HepG2 (cell line): ENCODE measurements around the gene ZKSCAN8. TPM values are rescaled to one million over a fixed set of nuclear protein-coding genes. Genes with fewer than 3 reads are reported as not detected.

Experiments used
- ATAC-seq: fragments of 200-7000 bp; cut with Tn5 transposase; 3 replicates; pipeline ENCODE4 v1.9.1; 2020; ENCODE audit warnings: mild to moderate bottlenecking, moderate library complexity
- BruUV-seq: library from RNA; stranded (reverse); fragments of 400-500 nt; replicated peaks from 2 replicates; lab custom pipeline; 2021; lab: Mats Ljungman, UMichigan
- CTCF ChIA-PET: fragments of 300-600 bp; formaldehyde crosslinking; extraction: SDS; loops from one replicate; lab custom pipeline; 2021; ENCODE audit warnings: low total read pairs, inconsistent platforms, low intra/inter-chr PET ratio; lab: Yijun Ruan, JAX
- POLR2A ChIA-PET: fragments of 350-600 bp; sonication (Branson Sonifier 250); formaldehyde crosslinking; loops from one replicate; lab custom pipeline; 2020; ENCODE audit warnings: antibody characterized with exemption, inconsistent platforms; lab: Yijun Ruan, JAX
- DNase-seq: peaks from one replicate; pipeline ENCODE4 v3.0.0-alpha.2; 2015; ENCODE audit warnings: low spot score
- FAIRE-seq: peaks from 3 replicates; lab custom pipeline; 2011; peaks lifted over from hg19 to GRCh38; lab: Jason Lieb, UNC
- H2AFZ ChIP-seq: one replicate; pipeline ENCODE4 v1.6.1; 2011; ENCODE audit warnings: low read length, inconsistent platforms
- H3K27ac ChIP-seq: fragments of 300-600 bp; 3 replicates; pipeline ENCODE4 v1.8.0; 2011; ENCODE audit warnings: mixed run types, mild to moderate bottlenecking, mixed read lengths, low read length, inconsistent platforms; ENCODE audit not compliant: insufficient read depth; ENCODE audit errors: extremely low read length
- H3K27me3 ChIP-seq, 2 experiments: fragments of 200-600 bp in 1 of 2; 2 replicates in 1 of 2; 3 replicates in 1 of 2; pipeline versions ENCODE4 v1.6.0 to v1.8.0; 2011; ENCODE audit warnings: low read length in 2 of 2, mild to moderate bottlenecking in 2 of 2, moderate library complexity in 2 of 2, inconsistent platforms in 1 of 2; ENCODE audit not compliant: insufficient read depth in 2 of 2, control insufficient read depth in 1 of 2
- H3K36me3 ChIP-seq, 2 experiments: fragments of 200-600 bp in 1 of 2; replicated peaks in 1 of 2; 2 replicates in 1 of 2; 3 replicates in 1 of 2; pipeline versions ENCODE4 v1.5.1 to v1.8.0; 2011; ENCODE audit warnings: low read length in 2 of 2, inconsistent platforms in 1 of 2; ENCODE audit not compliant: insufficient read depth in 2 of 2, control insufficient read depth in 1 of 2
- H3K4me1 ChIP-seq: 2 replicates; pipeline ENCODE4 v1.5.1; 2012; ENCODE audit warnings: low read length, inconsistent platforms; ENCODE audit not compliant: insufficient read depth
- H3K4me2 ChIP-seq: 2 replicates; pipeline ENCODE4 v1.6.0; 2011; ENCODE audit warnings: low read depth, low read length, inconsistent platforms
- H3K4me3 ChIP-seq, 3 experiments: fragments of 200-600 bp in 1 of 3; sonication (generic), shearing (Covaris generic) in 1 of 3; replicated peaks in 1 of 3; 2 replicates each; pipeline ENCODE4 v1.5.1; 2011 to 2016; ENCODE audit warnings: low read length in 3 of 3, inconsistent platforms in 2 of 3, low read depth in 2 of 3, mild to moderate bottlenecking in 2 of 3, control low read depth in 1 of 3, mixed read lengths in 1 of 3; ENCODE audit not compliant: insufficient read depth in 1 of 3
- H3K79me2 ChIP-seq: one replicate; pipeline ENCODE4 v1.6.1; 2011; ENCODE audit warnings: low read length, inconsistent platforms; ENCODE audit not compliant: insufficient read depth
- H3K9ac ChIP-seq: 2 replicates; pipeline ENCODE4 v1.6.0; 2011; ENCODE audit warnings: mild to moderate bottlenecking, low read depth, low read length, inconsistent platforms; ENCODE audit not compliant: insufficient read depth
- H3K9me3 ChIP-seq: 2 replicates; pipeline ENCODE4 v1.5.1; 2012; ENCODE audit warnings: mild to moderate bottlenecking, low read length
- H4K20me1 ChIP-seq: 2 replicates; pipeline ENCODE4 v1.6.0; 2011; ENCODE audit warnings: inconsistent platforms, mild to moderate bottlenecking, low read length, moderate library complexity; ENCODE audit not compliant: insufficient read depth
- ARNTL ChIP-seq: sonication (generic); formaldehyde crosslinking; IDR thresholded peaks from 2 replicates; pipeline ENCODE4 v1.4.0; 2020; ENCODE audit warnings: mild to moderate bottlenecking, missing genetic modification reagents
- CHCHD3 ChIP-seq: sonication (generic); formaldehyde crosslinking; IDR thresholded peaks from 2 replicates; pipeline ENCODE4 v1.8.0; 2022; ENCODE audit warnings: mild to moderate bottlenecking, missing genetic modification reagents, moderate library complexity
- ISX ChIP-seq: sonication (generic); formaldehyde crosslinking; conservative IDR thresholded peaks from 2 replicates; pipeline ENCODE4 v1.5.0; 2020; ENCODE audit warnings: missing genetic modification reagents
- JARID2 ChIP-seq: sonication (generic); formaldehyde crosslinking; IDR thresholded peaks from 2 replicates; pipeline ENCODE4 v1.8.1; 2023; ENCODE audit warnings: missing genetic modification reagents, inconsistent platforms; ENCODE audit not compliant: insufficient replicate concordance
- KMT2B ChIP-seq: IDR thresholded peaks from 2 replicates; pipeline ENCODE4 v1.6.1; 2016; ENCODE audit warnings: missing genetic modification reagents, missing compliant biosample characterization
- MEF2D ChIP-seq: sonication (generic); formaldehyde crosslinking; IDR thresholded peaks from 2 replicates; pipeline ENCODE4 v1.5.1; 2020; ENCODE audit warnings: mild to moderate bottlenecking, missing genetic modification reagents
- MLLT10 ChIP-seq: sonication (generic); formaldehyde crosslinking; IDR thresholded peaks from 2 replicates; pipeline ENCODE4 v1.4.0; 2020; ENCODE audit warnings: missing genetic modification reagents
- PAWR ChIP-seq: sonication (generic); formaldehyde crosslinking; IDR thresholded peaks from 2 replicates; pipeline ENCODE4 v1.4.0; 2020; ENCODE audit warnings: missing genetic modification reagents, mild to moderate bottlenecking, borderline replicate concordance
- RXRB ChIP-seq: IDR thresholded peaks from 2 replicates; pipeline ENCODE4 v1.6.1; 2016; ENCODE audit warnings: borderline replicate concordance, missing genetic modification reagents, missing compliant biosample characterization
- SALL1 ChIP-seq: sonication (generic); formaldehyde crosslinking; IDR thresholded peaks from 2 replicates; pipeline ENCODE4 v1.8.0; 2022; ENCODE audit warnings: mild to moderate bottlenecking, missing genetic modification reagents
- SMAD1 ChIP-seq: sonication (generic); formaldehyde crosslinking; IDR thresholded peaks from 2 replicates; pipeline ENCODE4 v1.4.0; 2020; ENCODE audit warnings: missing genetic modification reagents, low read depth, mild to moderate bottlenecking, borderline replicate concordance
- STAT5B ChIP-seq: sonication (generic); formaldehyde crosslinking; IDR thresholded peaks from 2 replicates; pipeline ENCODE4 v1.4.0; 2020; ENCODE audit warnings: missing genetic modification reagents
- STAT6 ChIP-seq: sonication (generic); formaldehyde crosslinking; IDR thresholded peaks from 2 replicates; pipeline ENCODE4 v1.4.0; 2020; ENCODE audit warnings: missing genetic modification reagents, mild to moderate bottlenecking, borderline replicate concordance
- TOE1 ChIP-seq: sonication (generic); formaldehyde crosslinking; IDR thresholded peaks from 2 replicates; pipeline ENCODE4 v1.4.0; 2020; ENCODE audit warnings: mild to moderate bottlenecking, missing genetic modification reagents
- ZFP41 ChIP-seq: sonication (generic); formaldehyde crosslinking; IDR thresholded peaks from 2 replicates; pipeline ENCODE4 v1.4.0; 2020; ENCODE audit warnings: mild to moderate bottlenecking, missing genetic modification reagents, borderline replicate concordance
- ZNF136 ChIP-seq: sonication (generic); formaldehyde crosslinking; IDR thresholded peaks from 2 replicates; pipeline ENCODE4 v1.8.1; 2022; ENCODE audit warnings: low read depth, mild to moderate bottlenecking, moderate library complexity, missing genetic modification reagents
- ZNF160 ChIP-seq: sonication (generic); formaldehyde crosslinking; IDR thresholded peaks from 2 replicates; pipeline ENCODE4 v1.8.0; 2022; ENCODE audit warnings: mild to moderate bottlenecking, inconsistent platforms, missing genetic modification reagents
- ZNF232 ChIP-seq: sonication (generic); formaldehyde crosslinking; IDR thresholded peaks from 2 replicates; pipeline ENCODE4 v1.4.0; 2020; ENCODE audit warnings: missing genetic modification reagents, borderline replicate concordance
- ZNF841 ChIP-seq: sonication (generic); formaldehyde crosslinking; IDR thresholded peaks from 2 replicates; pipeline ENCODE4 v1.8.1; 2023; ENCODE audit warnings: missing genetic modification reagents, borderline replicate concordance
- WGBS: methylation state at CpG from one replicate; pipeline ENCODE4 v1.1.6; 2017; ENCODE audit warnings: low lambda C conversion rate; 5-methylcytosine and 5-hydroxymethylcytosine counted together
- in situ Hi-C: cut with HindIII; loops from 2 replicates; pipeline ENCODE4 v1.10.0; 2017; ENCODE audit warnings: low pct_unique_long_range_greater_than_20kb; ENCODE audit not compliant: extremely low pct_ligation_motif_present
- intact Hi-C: fragments of 100-400 bp; cut with micrococcal nuclease; formaldehyde crosslinking; loops from one replicate; pipeline ENCODE4 v1.10.0; 2022; ENCODE audit not compliant: unreplicated experiment
- polyA plus RNA-seq, 8 experiments: library from polyadenylated mRNA; depleted of rRNA in 3 of 8; stranded (reverse) in 7 of 8; unstranded in 1 of 8; fragments of >200 nt; fragmentation: Illumina TruSeq in 4 of 8; extraction: Trizol in 4 of 8; gene quantifications; 2 replicates each; pipeline versions ENCODE4 v1.2.1 to v1.2.3, GENCODE V29; 2011 to 2016; ENCODE audit warnings: low read depth in 4 of 8, missing spikeins in 1 of 8, mixed read lengths in 1 of 8; ENCODE audit not compliant: insufficient read depth in 1 of 8
- total RNA-seq, 5 experiments: library from RNA; depleted of rRNA; stranded (reverse); fragments of >200 nt; fragmentation: Illumina TruSeq; extraction: Trizol; gene quantifications; 2 replicates each; pipeline ENCODE4 v1.2.3, GENCODE V29; 2016; ENCODE audit warnings: low read depth in 1 of 5

Gene ZKSCAN8
- total and polyA plus RNA-seq, 2 of the 13 experiments (the other 11 are each of a cell fraction or from before 2014, with no cell fraction given), result 12.4 to 20.9 TPM

GRCh38 chr6:28200020-28200419 is 58.3 kb downstream of the ZKSCAN8 start (continued):
- TF ChIP-seq STAT6 (CRISPR knock-in tag), result no peak
- no peak for TF ChIP-seq JARID2 (CRISPR knock-in tag)
- no peak for TF ChIP-seq ZNF160 (CRISPR knock-in tag)

DNA sequence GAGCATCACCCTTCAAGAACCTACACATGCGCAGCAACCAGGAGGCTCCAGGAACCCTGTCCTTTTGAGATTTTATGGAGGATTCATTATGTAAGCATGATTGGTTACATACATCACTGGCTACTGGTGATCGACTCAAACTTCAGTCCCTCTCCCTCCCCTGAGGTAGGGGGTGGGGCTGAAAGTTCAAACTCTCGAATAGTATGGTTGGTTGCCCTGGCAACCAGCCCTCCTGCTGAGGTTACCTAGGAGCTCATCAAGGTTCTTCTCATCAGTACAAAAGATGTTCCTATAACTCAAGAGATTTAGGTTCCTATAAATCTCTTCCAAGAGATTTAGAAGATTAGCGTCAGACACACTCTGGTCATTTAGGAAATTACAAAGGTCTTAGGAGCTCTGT is 61.5 kb downstream of the ZKSCAN8 start:
- Histone ChIP-seq H3K4me3 (no peak overlapping the region), H3K4me2 (no peak overlapping the region), H3K79me2 (no peaks in the 10 kb centered on the region), H2AFZ (no peak overlapping the region), H3K9ac (no peak overlapping the region), H3K4me1 (peaks cover 13% of the 10 kb centered on the region), H3K27ac (no peak overlapping the region), H3K36me3 (no peaks in the 10 kb centered on the region), H4K20me1 (no peaks in the 10 kb centered on the region), H3K27me3 (peaks cover 8 to 27% of the 10 kb centered on the region in 2 experiments), H3K9me3 (no peaks in the 10 kb centered on the region)
- intact Hi-C loops (no loop called here), in situ Hi-C loops (no loop called here)
- FAIRE-seq (no peak), DNase-seq (no peak), ATAC-seq (no peak)
- CTCF ChIA-PET, result no interaction called here
- WGBS, result 33% methylated on average over 4 of the region's 4 CpGs
- TF ChIP-seq RXRB (CRISPR knock-in tag) (no peak), ZFP41 (CRISPR knock-in tag) (no peak), CHCHD3 (no peak), MLLT10 (CRISPR knock-in tag) (no peak), SALL1 (no peak), MEF2D (CRISPR knock-in tag) (no peak), TOE1 (CRISPR knock-in tag) (no peak), SMAD1 (CRISPR knock-in tag) (no peak), ZNF841 (CRISPR knock-in tag) (no peak), ZNF136 (no peak), STAT5B (CRISPR knock-in tag) (no peak), ZNF232 (CRISPR knock-in tag) (no peak), ISX (no peak), KMT2B (CRISPR knock-in tag) (no peak), PAWR (CRISPR knock-in tag) (no peak), ARNTL (CRISPR knock-in tag) (no peak)
- POLR2A ChIA-PET, result no interaction called here
- no TSS peak for BruUV-seq
